ENCODE data around the gene TOP2A. TPM values are rescaled to one million over a fixed set of nuclear protein-coding genes. Genes with fewer than 3 reads are reported as not detected.
"Not testable (repeated sequence)": the region's sequence is repeated elsewhere in the genome, so short reads cannot be mapped to it uniquely, and the experiment has no call there.

TOP2A gene
- total RNA-seq, 1 donor from 2014 or later = 28.3 TPM

GRCh38 chr17:40404003-40404402 is 13.7 kb downstream of the TOP2A start:
- H3K4me3 Mint-ChIP-seq (ENCODE audit: unreplicated experiment) = no peak overlapping the region
- TF ChIP-seq CTCF (IDR thresholded peaks at IDR 0.05; ENCODE audit: unreplicated experiment) = no peak
- H3K36me3 Mint-ChIP-seq (ENCODE audit: low read depth, unreplicated experiment) = no peaks in the 10 kb centered on the region
- H3K27ac Mint-ChIP-seq (ENCODE audit: unreplicated experiment) = no peak overlapping the region
- no peaks in the 10 kb centered on the region for H3K27me3 Mint-ChIP-seq (ENCODE audit: unreplicated experiment)
- no peaks in the 10 kb centered on the region for H3K9me3 Mint-ChIP-seq (ENCODE audit: unreplicated experiment)
- H3K4me1 Mint-ChIP-seq (ENCODE audit: unreplicated experiment) = no peaks in the 10 kb centered on the region
- DNase-seq (ENCODE audit: low spot score) = no peak

- no peaks in the 10 kb centered on the region for H3K36me3 Mint-ChIP-seq (ENCODE audit: low read depth, unreplicated experiment)
Measured at GRCh38 chr17:40402668-40403067, 15.0 kb downstream of the TOP2A start.

GRCh38 chr17:40399185-40399584 is 18.5 kb downstream of the TOP2A start:
- Mint-ChIP-seq H3K4me1 (ENCODE audit: unreplicated experiment) (no peaks in the 10 kb centered on the region), H3K27ac (ENCODE audit: unreplicated experiment) (no peak overlapping the region), H3K4me3 (ENCODE audit: unreplicated experiment) (no peak overlapping the region), H3K36me3 (ENCODE audit: low read depth, unreplicated experiment) (peaks cover 4% of the 10 kb centered on the region), H3K9me3 (ENCODE audit: unreplicated experiment) (no peaks in the 10 kb centered on the region), H3K27me3 (ENCODE audit: unreplicated experiment) (no peaks in the 10 kb centered on the region)
- TF ChIP-seq CTCF (IDR thresholded peaks at IDR 0.05; ENCODE audit: unreplicated experiment) = peak; percentile 77
- DNase-seq (ENCODE audit: low spot score) = no peak

More at GRCh38 chr17:40402668-40403067, 15.0 kb downstream of the TOP2A start:
- Mint-ChIP-seq H3K27me3 (ENCODE audit: unreplicated experiment) (no peaks in the 10 kb centered on the region), H3K4me3 (ENCODE audit: unreplicated experiment) (no peak overlapping the region), H3K9me3 (ENCODE audit: unreplicated experiment) (no peaks in the 10 kb centered on the region), H3K27ac (ENCODE audit: unreplicated experiment) (no peak overlapping the region), H3K4me1 (ENCODE audit: unreplicated experiment) (no peaks in the 10 kb centered on the region)
- TF ChIP-seq CTCF (IDR thresholded peaks at IDR 0.05; ENCODE audit: unreplicated experiment) = no peak
- DNase-seq (ENCODE audit: low spot score) = no peak

- not testable (repeated sequence) for DNase-seq (ENCODE audit: low spot score); H3K36me3 Mint-ChIP-seq (ENCODE audit: low read depth, unreplicated experiment); H3K9me3 Mint-ChIP-seq (ENCODE audit: unreplicated experiment); H3K27me3 Mint-ChIP-seq (ENCODE audit: unreplicated experiment); H3K27ac Mint-ChIP-seq (ENCODE audit: unreplicated experiment); H3K4me3 Mint-ChIP-seq (ENCODE audit: unreplicated experiment); H3K4me1 Mint-ChIP-seq (ENCODE audit: unreplicated experiment)
Measured at GRCh38 chr17:40386555-40386954, 31.1 kb downstream of the TOP2A start.

- Mint-ChIP-seq H3K27me3 (ENCODE audit: unreplicated experiment) (peaks cover under 1% of the 10 kb centered on the region), H3K4me1 (ENCODE audit: unreplicated experiment) (no peaks in the 10 kb centered on the region), H3K4me3 (ENCODE audit: unreplicated experiment) (no peak overlapping the region), H3K36me3 (ENCODE audit: low read depth, unreplicated experiment) (no peaks in the 10 kb centered on the region), H3K9me3 (ENCODE audit: unreplicated experiment) (no peaks in the 10 kb centered on the region), H3K27ac (ENCODE audit: unreplicated experiment) (no peak overlapping the region)
- no peak for DNase-seq (ENCODE audit: low spot score)
- no peak for TF ChIP-seq CTCF (IDR thresholded peaks at IDR 0.05; ENCODE audit: unreplicated experiment)
Measured at GRCh38 chr17:40382251-40382650, 35.4 kb downstream of the TOP2A start.

GRCh38 chr17:40378966-40379365 is 38.7 kb downstream of the TOP2A start:
- TF ChIP-seq CTCF (IDR thresholded peaks at IDR 0.05; ENCODE audit: unreplicated experiment) = no peak
- H3K36me3 Mint-ChIP-seq (ENCODE audit: low read depth, unreplicated experiment) = no peaks in the 10 kb centered on the region
- no peaks in the 10 kb centered on the region for H3K9me3 Mint-ChIP-seq (ENCODE audit: unreplicated experiment)
- no peaks in the 10 kb centered on the region for H3K4me1 Mint-ChIP-seq (ENCODE audit: unreplicated experiment)
- no peak overlapping the region for H3K27ac Mint-ChIP-seq (ENCODE audit: unreplicated experiment)
- H3K4me3 Mint-ChIP-seq (ENCODE audit: unreplicated experiment) = no peak overlapping the region
- DNase-seq (ENCODE audit: low spot score) = no peak
- peaks cover 2% of the 10 kb centered on the region for H3K27me3 Mint-ChIP-seq (ENCODE audit: unreplicated experiment)
